Activated CD4-positive, alpha-beta T cell treated with anti-CD3 and anti-CD28 coated beads, Interleukin-2, amount 10 ng/mL, durations not matched to agents 24 days and 14 days (primary cell): ENCODE results near the gene RHBDD1. TPM values are rescaled to one million over a fixed set of nuclear protein-coding genes. Genes with fewer than 3 reads are reported as not detected.

Experiments
- DNase-seq: peaks from one replicate; pipeline ENCODE4 v3.0.0; 2022
- H3K27ac Mint-ChIP-seq: one replicate; pipeline ENCODE4 v1.8.0; 2022; ENCODE audit warnings: mild to moderate bottlenecking, mixed read lengths
- H3K27me3 Mint-ChIP-seq: one replicate; pipeline ENCODE4 v1.8.0; 2022; ENCODE audit warnings: mixed read lengths
- H3K36me3 Mint-ChIP-seq: one replicate; pipeline ENCODE4 v1.8.0; 2022; ENCODE audit warnings: low read depth, mild to moderate bottlenecking, mixed read lengths
- H3K4me1 Mint-ChIP-seq: one replicate; pipeline ENCODE4 v1.8.0; 2021; ENCODE audit warnings: mixed read lengths
- H3K4me3 Mint-ChIP-seq: one replicate; pipeline ENCODE4 v1.8.0; 2022; ENCODE audit warnings: mild to moderate bottlenecking, moderate library complexity, mixed read lengths
- H3K9me3 Mint-ChIP-seq: one replicate; pipeline ENCODE4 v1.8.0; 2021; ENCODE audit warnings: mixed read lengths
- intact Hi-C: fragments of 100-400 bp; cut with micrococcal nuclease; formaldehyde crosslinking; loops from one replicate; pipeline ENCODE4 v1.15.1; 2023
- total RNA-seq: library from RNA; stranded (reverse); gene quantifications from 2 replicates; pipeline ENCODE4 v1.2.3, GENCODE V29; 2022

Gene RHBDD1
- total RNA-seq, 1 donor from 2014 or later = 41.3 TPM

GRCh38 chr2:226909126-226909525, 73.3 kb downstream of the RHBDD1 start:
- H3K9me3 Mint-ChIP-seq = peaks cover 3% of the 10 kb centered on the region
- H3K27ac Mint-ChIP-seq = no peak overlapping the region
- no peak overlapping the region for H3K4me3 Mint-ChIP-seq
- H3K36me3 Mint-ChIP-seq = peaks cover 25% of the 10 kb centered on the region
- intact Hi-C loops = loop anchor here (10.0 kb wide), 1 partner anchor 74 kb away; the partner anchor contains the start of gene RHBDD1
- no peak for DNase-seq
- no peaks in the 10 kb centered on the region for H3K27me3 Mint-ChIP-seq
- H3K4me1 Mint-ChIP-seq = peaks cover 10% of the 10 kb centered on the region

- peaks cover 3% of the 10 kb centered on the region for H3K9me3 Mint-ChIP-seq
- no peak overlapping the region for H3K27ac Mint-ChIP-seq
- H3K4me1 Mint-ChIP-seq = peaks cover 7% of the 10 kb centered on the region
- H3K36me3 Mint-ChIP-seq = peaks cover 23% of the 10 kb centered on the region
- H3K27me3 Mint-ChIP-seq = no peaks in the 10 kb centered on the region
- H3K4me3 Mint-ChIP-seq = no peak overlapping the region
- DNase-seq = no peak
- intact Hi-C loops = loop anchor here (10.0 kb wide), 1 partner anchor 75 kb away; the partner anchor contains the start of gene RHBDD1
These were observed 74.0 kb downstream of the RHBDD1 start for GRCh38 chr2:226909836-226910235.

DNA sequence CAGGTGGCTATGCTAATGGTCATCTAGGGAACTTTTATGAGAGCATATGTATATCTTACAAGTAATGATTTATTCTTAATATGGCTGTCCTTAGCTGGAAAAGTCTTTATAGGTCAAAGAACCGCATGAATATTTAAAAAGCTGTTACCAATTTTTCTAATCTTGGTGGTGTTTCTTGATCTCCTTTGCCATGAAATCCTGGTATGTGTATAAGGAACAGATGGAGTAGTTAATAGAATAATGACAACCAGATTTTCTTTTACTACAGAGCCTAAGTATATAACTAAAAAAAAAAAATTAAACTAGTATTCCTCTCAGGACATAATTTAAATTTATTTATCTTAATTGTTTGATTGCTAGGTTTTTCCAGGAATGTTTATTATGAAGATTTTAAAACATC, 74.5 kb downstream of the RHBDD1 start:
- Mint-ChIP-seq H3K4me3 (no peak overlapping the region), H3K36me3 (peaks cover 23% of the 10 kb centered on the region), H3K27ac (no peak overlapping the region), H3K4me1 (peaks cover 7% of the 10 kb centered on the region), H3K9me3 (peaks cover 3% of the 10 kb centered on the region), H3K27me3 (no peaks in the 10 kb centered on the region)
- no peak for DNase-seq
- intact Hi-C loops = no loop called here

- H3K4me3 Mint-ChIP-seq = no peak overlapping the region
- peaks cover 22% of the 10 kb centered on the region for H3K36me3 Mint-ChIP-seq
- intact Hi-C loops = no loop called here
- no peak for DNase-seq
- H3K27ac Mint-ChIP-seq = no peak overlapping the region
- H3K4me1 Mint-ChIP-seq = peaks cover 7% of the 10 kb centered on the region
- H3K9me3 Mint-ChIP-seq = peaks cover 3% of the 10 kb centered on the region
- H3K27me3 Mint-ChIP-seq = no peaks in the 10 kb centered on the region
These were observed 76.1 kb downstream of the RHBDD1 start for GRCh38 chr2:226911932-226912331.

DNA sequence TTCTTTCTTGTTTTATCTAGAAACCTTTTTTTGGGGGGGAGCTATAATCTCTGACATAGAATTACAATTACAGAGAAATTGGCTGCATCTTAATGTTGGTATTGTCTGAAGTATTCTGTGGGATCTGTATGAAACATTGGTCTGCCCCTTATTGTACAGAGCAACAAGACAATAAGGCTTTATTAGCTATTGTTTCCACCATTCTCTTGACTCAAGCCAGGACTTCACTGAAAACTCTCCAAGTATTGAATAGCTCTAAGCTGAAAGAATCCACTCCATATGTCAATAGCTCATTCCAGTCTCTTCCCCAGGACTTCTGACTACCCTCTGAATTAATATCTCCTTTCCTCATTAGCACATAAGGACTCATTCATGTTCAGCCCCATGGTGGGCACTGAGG, 77.8 kb downstream of the RHBDD1 start:
- Mint-ChIP-seq H3K27me3 (no peaks in the 10 kb centered on the region), H3K27ac (no peak overlapping the region), H3K9me3 (peaks cover 3% of the 10 kb centered on the region), H3K4me1 (peaks cover 7% of the 10 kb centered on the region), H3K4me3 (no peak overlapping the region), H3K36me3 (peaks cover 22% of the 10 kb centered on the region)
- no peak for DNase-seq
- intact Hi-C loops = no loop called here

GRCh38 chr2:226915846-226916360, 80.0 kb downstream of the RHBDD1 start:
- H3K4me1 Mint-ChIP-seq = peaks cover 7% of the 10 kb centered on the region
- H3K9me3 Mint-ChIP-seq = peaks cover 3% of the 10 kb centered on the region
- H3K36me3 Mint-ChIP-seq = peaks cover 19% of the 10 kb centered on the region
- intact Hi-C loops = no loop called here
- no peak overlapping the region for H3K27ac Mint-ChIP-seq
- no peak for DNase-seq
- no peak overlapping the region for H3K4me3 Mint-ChIP-seq
- H3K27me3 Mint-ChIP-seq = no peaks in the 10 kb centered on the region

DNA sequence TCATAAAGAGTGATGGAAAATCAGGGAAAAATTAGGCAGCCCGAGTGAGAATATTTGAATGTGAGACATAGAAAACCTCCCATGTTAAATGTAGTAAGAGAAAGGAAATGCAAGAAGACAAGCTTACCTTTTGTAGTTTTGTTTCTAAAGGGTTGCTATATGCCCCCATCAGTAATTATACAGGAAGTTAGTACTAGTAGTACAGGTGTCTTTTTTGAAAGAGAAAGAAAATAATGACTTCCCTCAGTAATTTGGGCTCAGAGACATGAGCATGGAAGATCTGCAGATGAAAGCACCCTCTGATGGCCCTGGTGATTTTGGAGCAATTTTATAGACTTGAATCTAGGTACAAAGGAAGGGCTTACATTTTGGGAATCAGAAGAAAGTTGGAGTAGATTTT, 80.8 kb downstream of the RHBDD1 start:
- DNase-seq = no peak
- Mint-ChIP-seq H3K27me3 (no peaks in the 10 kb centered on the region), H3K36me3 (peaks cover 19% of the 10 kb centered on the region), H3K9me3 (peaks cover 8% of the 10 kb centered on the region), H3K27ac (no peak overlapping the region), H3K4me3 (no peak overlapping the region), H3K4me1 (peaks cover 7% of the 10 kb centered on the region)
- intact Hi-C loops = no loop called here

DNA sequence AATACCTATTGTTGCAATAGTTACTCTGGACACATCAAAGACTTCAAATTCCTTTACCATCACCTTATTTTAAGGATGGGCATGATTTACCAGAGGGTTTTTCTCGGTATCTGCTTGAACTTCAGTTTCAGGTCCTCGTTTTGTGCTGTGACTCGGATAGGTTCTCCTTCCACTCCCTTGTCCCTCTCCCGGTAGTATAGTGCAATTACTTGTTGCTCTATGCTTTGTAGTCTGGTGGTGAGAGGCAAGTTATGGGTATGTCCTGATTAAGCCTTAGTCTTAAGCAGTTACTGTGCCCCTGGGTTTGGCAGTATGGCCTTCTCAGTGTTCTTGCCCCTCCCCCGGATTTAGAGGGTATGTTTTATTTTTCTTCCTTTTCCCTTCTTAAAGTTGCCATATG, 96.6 kb downstream of the RHBDD1 start:
- Mint-ChIP-seq H3K27me3 (no peaks in the 10 kb centered on the region), H3K36me3 (peaks cover 5% of the 10 kb centered on the region), H3K4me1 (no peaks in the 10 kb centered on the region), H3K27ac (no peak overlapping the region), H3K9me3 (peaks cover 16% of the 10 kb centered on the region), H3K4me3 (no peak overlapping the region)
- intact Hi-C loops = no loop called here
- no peak for DNase-seq

DNA sequence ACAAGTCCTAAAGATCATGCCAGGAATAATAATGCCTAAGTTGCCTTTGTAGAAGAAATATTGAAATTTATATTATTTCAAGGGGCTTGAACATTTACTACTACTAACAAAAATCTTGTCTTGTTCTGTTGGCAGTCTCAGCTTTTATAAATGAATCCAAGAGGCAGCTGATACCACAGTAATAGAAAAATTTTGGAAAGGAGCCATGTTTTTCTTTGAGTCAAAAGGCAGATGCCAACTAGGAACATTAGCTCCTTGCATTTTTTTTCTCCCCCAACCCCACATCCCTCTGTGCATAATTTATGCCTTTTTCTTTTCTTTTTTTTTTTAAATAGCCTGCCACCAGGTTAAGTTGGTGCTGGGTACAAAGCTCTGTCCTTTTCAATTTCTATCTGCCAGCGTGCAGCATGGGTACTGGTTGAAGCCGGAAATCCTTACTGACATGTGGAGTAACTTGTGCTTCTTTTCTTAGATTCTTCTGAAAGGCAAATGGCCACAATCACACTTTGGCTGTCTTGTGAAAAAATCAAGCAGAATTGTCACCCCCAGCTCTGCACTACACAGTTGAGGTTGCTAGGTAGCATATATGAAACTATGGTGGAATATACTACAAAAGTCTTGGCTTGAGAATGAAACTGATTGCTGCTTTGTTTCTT, 98.8 kb downstream of the RHBDD1 start:
- intact Hi-C loops = no loop called here
- DNase-seq = no peak
- peaks cover 1% of the 10 kb centered on the region for H3K9me3 Mint-ChIP-seq
- H3K36me3 Mint-ChIP-seq = peaks cover 3% of the 10 kb centered on the region
- H3K27ac Mint-ChIP-seq = no peak overlapping the region
- H3K4me3 Mint-ChIP-seq = no peak overlapping the region
- H3K27me3 Mint-ChIP-seq = no peaks in the 10 kb centered on the region
- no peaks in the 10 kb centered on the region for H3K4me1 Mint-ChIP-seq

- no peak overlapping the region for H3K4me3 Mint-ChIP-seq
These were observed 108.2 kb downstream of the RHBDD1 start for GRCh38 chr2:226943862-226944620.

DNA sequence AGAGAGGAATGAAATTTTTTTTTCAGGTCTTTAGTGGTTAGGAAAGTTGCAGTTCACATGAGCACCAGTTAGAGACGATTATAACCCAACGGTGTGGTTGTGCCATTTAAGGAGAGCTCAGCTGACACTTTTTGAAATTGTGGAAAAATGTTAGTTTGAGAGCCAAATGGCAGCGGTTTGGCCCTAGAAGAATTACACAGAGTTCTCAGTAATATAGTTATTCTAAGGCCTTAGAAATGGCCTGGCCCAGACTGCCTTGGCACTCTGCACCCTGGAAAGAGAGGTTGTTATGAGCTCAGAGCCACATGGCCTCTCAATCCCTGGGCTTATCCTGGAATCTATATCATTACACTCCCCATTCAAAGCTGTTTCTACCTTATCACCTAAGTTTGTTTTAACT, 117.4 kb downstream of the RHBDD1 start:
- Mint-ChIP-seq H3K4me1 (peaks cover 4% of the 10 kb centered on the region), H3K27me3 (no peaks in the 10 kb centered on the region), H3K36me3 (peaks cover 6% of the 10 kb centered on the region), H3K4me3 (no peak overlapping the region), H3K9me3 (peaks cover 21% of the 10 kb centered on the region), H3K27ac (no peak overlapping the region)
- intact Hi-C loops = no loop called here
- DNase-seq = no peak

More at GRCh38 chr2:226943862-226944620, 108.2 kb downstream of the RHBDD1 start:
- H3K9me3 Mint-ChIP-seq = peaks cover 11% of the 10 kb centered on the region
- no peak for DNase-seq
- intact Hi-C loops = no loop called here
- H3K4me1 Mint-ChIP-seq = no peaks in the 10 kb centered on the region
- H3K27me3 Mint-ChIP-seq = no peaks in the 10 kb centered on the region
- no peak overlapping the region for H3K27ac Mint-ChIP-seq
- peaks cover 11% of the 10 kb centered on the region for H3K36me3 Mint-ChIP-seq

- H3K36me3 Mint-ChIP-seq = peaks cover 6% of the 10 kb centered on the region
- no peaks in the 10 kb centered on the region for H3K27me3 Mint-ChIP-seq
- no peak for DNase-seq
- H3K9me3 Mint-ChIP-seq = peaks cover 21% of the 10 kb centered on the region
- no peak overlapping the region for H3K4me3 Mint-ChIP-seq
- intact Hi-C loops = no loop called here
- peaks cover 4% of the 10 kb centered on the region for H3K4me1 Mint-ChIP-seq
- no peak overlapping the region for H3K27ac Mint-ChIP-seq
These were observed 118.0 kb downstream of the RHBDD1 start for GRCh38 chr2:226953826-226954225.

GRCh38 chr2:226956659-226957058, 120.8 kb downstream of the RHBDD1 start:
- H3K36me3 Mint-ChIP-seq = peaks cover 6% of the 10 kb centered on the region
- DNase-seq = no peak
- intact Hi-C loops = no loop called here
- H3K9me3 Mint-ChIP-seq = peaks cover 18% of the 10 kb centered on the region
- no peaks in the 10 kb centered on the region for H3K27me3 Mint-ChIP-seq
- peaks cover 4% of the 10 kb centered on the region for H3K4me1 Mint-ChIP-seq
- no peak overlapping the region for H3K4me3 Mint-ChIP-seq
- H3K27ac Mint-ChIP-seq = no peak overlapping the region

- no peak overlapping the region for H3K27ac Mint-ChIP-seq
- no peaks in the 10 kb centered on the region for H3K27me3 Mint-ChIP-seq
- no peak for DNase-seq
- intact Hi-C loops = no loop called here
- H3K36me3 Mint-ChIP-seq = peaks cover 2% of the 10 kb centered on the region
- H3K4me1 Mint-ChIP-seq = no peaks in the 10 kb centered on the region
- peaks cover 12% of the 10 kb centered on the region for H3K9me3 Mint-ChIP-seq
- no peak overlapping the region for H3K4me3 Mint-ChIP-seq
These were observed 123.6 kb downstream of the RHBDD1 start for GRCh38 chr2:226959418-226959817.
